Thyroid gland (tissue), 4 donors: ENCODE measurements around the gene SUCNR1.

Source experiments
- POLR2A ChIP-seq, 2 donors: fragments of 450-650 bp; IDR thresholded peaks; one replicate each; pipeline ENCODE4 v1.6.1; 2017; ENCODE audit warnings: antibody characterized with exemption in 2 of 2, mild to moderate bottlenecking in 2 of 2, moderate library complexity in 1 of 2
- TF ChIP-seq, protein P1 (sequence below), 6 experiments: fragments of 200-600 bp in 3 of 6; fragments of 450-650 bp in 3 of 6; sonication (generic) in 3 of 6; IDR thresholded peaks; one replicate each; pipeline ENCODE4 v1.5.1; 2016 to 2019; ENCODE audit warnings: antibody characterized with exemption in 6 of 6, mild to moderate bottlenecking in 2 of 6, inconsistent platforms in 1 of 6, moderate library complexity in 1 of 6

GRCh38 chr3:151918253-151919029 is 45.0 kb downstream of the SUCNR1 start:
- TF ChIP-seq, protein P1, sequence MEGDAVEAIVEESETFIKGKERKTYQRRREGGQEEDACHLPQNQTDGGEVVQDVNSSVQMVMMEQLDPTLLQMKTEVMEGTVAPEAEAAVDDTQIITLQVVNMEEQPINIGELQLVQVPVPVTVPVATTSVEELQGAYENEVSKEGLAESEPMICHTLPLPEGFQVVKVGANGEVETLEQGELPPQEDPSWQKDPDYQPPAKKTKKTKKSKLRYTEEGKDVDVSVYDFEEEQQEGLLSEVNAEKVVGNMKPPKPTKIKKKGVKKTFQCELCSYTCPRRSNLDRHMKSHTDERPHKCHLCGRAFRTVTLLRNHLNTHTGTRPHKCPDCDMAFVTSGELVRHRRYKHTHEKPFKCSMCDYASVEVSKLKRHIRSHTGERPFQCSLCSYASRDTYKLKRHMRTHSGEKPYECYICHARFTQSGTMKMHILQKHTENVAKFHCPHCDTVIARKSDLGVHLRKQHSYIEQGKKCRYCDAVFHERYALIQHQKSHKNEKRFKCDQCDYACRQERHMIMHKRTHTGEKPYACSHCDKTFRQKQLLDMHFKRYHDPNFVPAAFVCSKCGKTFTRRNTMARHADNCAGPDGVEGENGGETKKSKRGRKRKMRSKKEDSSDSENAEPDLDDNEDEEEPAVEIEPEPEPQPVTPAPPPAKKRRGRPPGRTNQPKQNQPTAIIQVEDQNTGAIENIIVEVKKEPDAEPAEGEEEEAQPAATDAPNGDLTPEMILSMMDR (IDR thresholded peaks at IDR 0.05), result peak in 4 of 6 experiments; percentile 6 to 44 (median 40)
- no peak for TF ChIP-seq POLR2A (IDR thresholded peaks at IDR 0.05)
